Peyer's patch (tissue), 4 donors: ENCODE measurements around the gene WDR7. TPM values are rescaled to one million over a fixed set of nuclear protein-coding genes. Genes with fewer than 3 reads are reported as not detected.

Experiments used
- DNase-seq, 3 donors: peaks; one replicate each; pipeline ENCODE4 v3.0.0-alpha.2; 2017 to 2019
- H3K27ac ChIP-seq, 4 donors: fragments of 200-600 bp; sonication (generic); one replicate each; pipeline ENCODE4 v1.5.1; 2016 to 2019
- H3K27me3 ChIP-seq, 2 donors: fragments of 200-600 bp; sonication (generic); one replicate each; pipeline ENCODE4 v1.5.1; 2019
- H3K36me3 ChIP-seq, 3 donors: fragments of 200-600 bp; sonication (generic); one replicate each; pipeline ENCODE4 v1.5.1; 2016 to 2019
- H3K4me1 ChIP-seq, 4 donors: fragments of 200-600 bp; sonication (generic); one replicate each; pipeline ENCODE4 v1.5.1; 2016 to 2019
- H3K4me3 ChIP-seq, 4 donors: fragments of 200-600 bp; sonication (generic); 1 replicate in 3 of 4; 2 replicates in 1 of 4; pipeline ENCODE4 v1.5.1; 2016 to 2019; ENCODE audit warnings: mild to moderate bottlenecking in 1 of 4
- H3K9me3 ChIP-seq, 4 donors: fragments of 200-600 bp; sonication (generic); one replicate each; pipeline ENCODE4 v1.5.1; 2016 to 2019; ENCODE audit warnings: mild to moderate bottlenecking in 1 of 4
- CTCF ChIP-seq, 6 experiments: fragments of 450-650 bp in 4 of 6; fragments of 200-600 bp in 2 of 6; sonication (generic) in 1 of 6; IDR thresholded peaks; one replicate each; pipeline ENCODE4 v1.5.1; 2017 to 2019; ENCODE audit warnings: antibody characterized with exemption in 6 of 6, mild to moderate bottlenecking in 3 of 6, moderate library complexity in 1 of 6
- POLR2A ChIP-seq, 2 donors: fragments of 450-650 bp; IDR thresholded peaks; one replicate each; pipeline ENCODE4 v1.5.1; 2017; ENCODE audit warnings: antibody characterized with exemption in 2 of 2, mild to moderate bottlenecking in 2 of 2, moderate library complexity in 2 of 2
- total RNA-seq, 4 donors: library from RNA; depleted of rRNA; stranded (reverse); fragments of >200 nt; gene quantifications; one replicate each; pipeline ENCODE4 v1.1.0, GENCODE V29; 2016

Gene WDR7
- total RNA-seq, 4 donors from 2014 or later = 28.0 to 60.2 (median 34.4) TPM

- no peaks in the 10 kb centered on the region for H3K36me3 ChIP-seq
- no peak overlapping the region for H3K4me3 ChIP-seq
- H3K4me1 ChIP-seq = no peaks in the 10 kb centered on the region
- no peaks in the 10 kb centered on the region for H3K9me3 ChIP-seq
- no peak for DNase-seq
- no peaks in the 10 kb centered on the region for H3K27me3 ChIP-seq
- H3K27ac ChIP-seq = no peak overlapping the region
- no peak for TF ChIP-seq CTCF (IDR thresholded peaks at IDR 0.05)
- no peak for TF ChIP-seq POLR2A (IDR thresholded peaks at IDR 0.05)
These were observed 77.6 kb downstream of the WDR7 start for GRCh38 chr18:56728741-56729140.

GRCh38 chr18:56738184-56738583 is 87.0 kb downstream of the WDR7 start:
- DNase-seq = no peak
- TF ChIP-seq CTCF (IDR thresholded peaks at IDR 0.05) (no peak), POLR2A (IDR thresholded peaks at IDR 0.05) (no peak)
- H3K4me1 ChIP-seq = no peaks in the 10 kb centered on the region
- H3K9me3 ChIP-seq = no peaks in the 10 kb centered on the region
- H3K4me3 ChIP-seq = no peak overlapping the region
- no peaks in the 10 kb centered on the region for H3K36me3 ChIP-seq
- no peaks in the 10 kb centered on the region for H3K27me3 ChIP-seq
- H3K27ac ChIP-seq = no peak overlapping the region

GRCh38 chr18:56739731-56740130 is 88.6 kb downstream of the WDR7 start:
- Histone ChIP-seq H3K27ac (no peak overlapping the region), H3K4me3 (no peak overlapping the region), H3K9me3 (no peaks in the 10 kb centered on the region), H3K27me3 (no peaks in the 10 kb centered on the region), H3K4me1 (no peaks in the 10 kb centered on the region), H3K36me3 (no peaks in the 10 kb centered on the region)
- DNase-seq = no peak
- TF ChIP-seq POLR2A (IDR thresholded peaks at IDR 0.05) (no peak), CTCF (IDR thresholded peaks at IDR 0.05) (no peak)

- no peaks in the 10 kb centered on the region for H3K36me3 ChIP-seq
- H3K27ac ChIP-seq = no peak overlapping the region
- H3K4me1 ChIP-seq = no peaks in the 10 kb centered on the region
- DNase-seq = no peak
- H3K27me3 ChIP-seq = no peaks in the 10 kb centered on the region
- TF ChIP-seq POLR2A (IDR thresholded peaks at IDR 0.05) = no peak
- TF ChIP-seq CTCF (IDR thresholded peaks at IDR 0.05) = no peak
- no peaks in the 10 kb centered on the region for H3K9me3 ChIP-seq
- H3K4me3 ChIP-seq = no peak overlapping the region
These were observed 89.5 kb downstream of the WDR7 start for GRCh38 chr18:56740645-56741044.

GRCh38 chr18:56741685-56742084 is 90.5 kb downstream of the WDR7 start:
- Histone ChIP-seq H3K4me1 (no peaks in the 10 kb centered on the region), H3K27ac (no peak overlapping the region), H3K36me3 (no peaks in the 10 kb centered on the region), H3K4me3 (no peak overlapping the region), H3K27me3 (no peaks in the 10 kb centered on the region), H3K9me3 (no peaks in the 10 kb centered on the region)
- DNase-seq = no peak
- TF ChIP-seq POLR2A (IDR thresholded peaks at IDR 0.05) (no peak), CTCF (IDR thresholded peaks at IDR 0.05) (no peak)

- no peak overlapping the region for H3K27ac ChIP-seq
- TF ChIP-seq CTCF (IDR thresholded peaks at IDR 0.05) (no peak), POLR2A (IDR thresholded peaks at IDR 0.05) (no peak)
- DNase-seq = no peak
- H3K4me3 ChIP-seq = no peak overlapping the region
- no peaks in the 10 kb centered on the region for H3K9me3 ChIP-seq
- no peaks in the 10 kb centered on the region for H3K36me3 ChIP-seq
- no peaks in the 10 kb centered on the region for H3K4me1 ChIP-seq
- H3K27me3 ChIP-seq = no peaks in the 10 kb centered on the region
These were observed 92.0 kb downstream of the WDR7 start for GRCh38 chr18:56743115-56743514.
